Stimulated activated CD4-positive, alpha-beta T cell treated with anti-CD3 and anti-CD28 coated beads, Interleukin-12 subunit alpha, Interleukin-12 subunit beta, amount 100 ng/mL, for 4 hours (primary cell): ENCODE data around the gene C1QTNF2.

Experiments
- DNase-seq: peaks from one replicate; pipeline ENCODE4 v3.0.0-alpha.2; 2020

Gene C1QTNF2

GRCh38 chr5:160369990-160370712 is at the start of gene C1QTNF2:
Gene C1QTNF2, minus strand, starts transcription at chr5:160370626. Its CDS starts 15,615 bp downstream, at chr5:160355011.
- no peak for DNase-seq

- no peak for DNase-seq
These were observed 49.8 kb upstream of the C1QTNF2 start for GRCh38 chr5:160420331-160420610.

GRCh38 chr5:160419458-160420330 is 49.3 kb upstream of the C1QTNF2 start:
- DNase-seq: no peak

GRCh38 chr5:160418561-160419457 is 48.4 kb upstream of the C1QTNF2 start, which contains the start of gene SLU7:
Gene SLU7, minus strand, starts transcription at chr5:160419081. Its CDS starts 3,787 bp downstream, at chr5:160415294.
- peak; percentile 90 for DNase-seq

- DNase-seq: peak; percentile 58
These were observed 29.3 kb upstream of the C1QTNF2 start, which contains the start of gene FAM200C for GRCh38 chr5:160399402-160400353. Gene FAM200C, minus strand, starts transcription at chr5:160400054. Its CDS starts 4,564 bp downstream, at chr5:160395490.

- DNase-seq: no peak
These were observed 28.4 kb upstream of the C1QTNF2 start for GRCh38 chr5:160398806-160399205.

- no peak for DNase-seq
These were observed 27.1 kb upstream of the C1QTNF2 start for GRCh38 chr5:160397492-160397891.

GRCh38 chr5:160395111-160395510 is 24.7 kb upstream of the C1QTNF2 start:
- DNase-seq: no peak

- no peak for DNase-seq
These were observed 20.6 kb upstream of the C1QTNF2 start for GRCh38 chr5:160390787-160391696.

GRCh38 chr5:160387445-160387844 is 17.0 kb upstream of the C1QTNF2 start:
- DNase-seq: no peak

- DNase-seq: no peak
These were observed 15.1 kb upstream of the C1QTNF2 start for GRCh38 chr5:160385496-160385895.

- no peak for DNase-seq
These were observed 14.3 kb upstream of the C1QTNF2 start for GRCh38 chr5:160384681-160385080.

- DNase-seq: no peak
These were observed 11.9 kb upstream of the C1QTNF2 start for GRCh38 chr5:160382346-160382745.

GRCh38 chr5:160380041-160380440 is 9.6 kb upstream of the C1QTNF2 start:
- DNase-seq: no peak

GRCh38 chr5:160379511-160379910 is 9.1 kb upstream of the C1QTNF2 start:
- DNase-seq: no peak

- DNase-seq: no peak
These were observed 7.9 kb upstream of the C1QTNF2 start for GRCh38 chr5:160378330-160378729.

- DNase-seq: no peak
These were observed 7.2 kb upstream of the C1QTNF2 start for GRCh38 chr5:160377651-160378050.

GRCh38 chr5:160376416-160376815 is 6.0 kb upstream of the C1QTNF2 start:
- no peak for DNase-seq

GRCh38 chr5:160375701-160376100 is 5.3 kb upstream of the C1QTNF2 start:
- no peak for DNase-seq

- DNase-seq: no peak
These were observed 4.7 kb upstream of the C1QTNF2 start for GRCh38 chr5:160375166-160375565.

- DNase-seq: no peak
These were observed 868 bp upstream of the C1QTNF2 start for GRCh38 chr5:160371294-160371693.
